Adrenal gland (tissue), 12 donors: ENCODE data around the gene TMEM130. TPM values are rescaled to one million over a fixed set of nuclear protein-coding genes. Genes with fewer than 3 reads are reported as not detected.
A peak's percentile ranks its signal among the peaks of the same experiment; 100 is the strongest.

Experiments used
- DNase-seq, 7 donors: peaks; one replicate each; pipeline ENCODE4 v3.0.0-alpha.2; 2019 to 2020
- H3K27ac ChIP-seq, 5 donors: fragments of 200-600 bp; sonication (generic) in 4 of 5; 1 replicate in 3 of 5; 2 replicates in 2 of 5; pipeline versions ENCODE4 v1.5.1 to v1.8.0; 2016 to 2020; ENCODE audit warnings: mild to moderate bottlenecking in 1 of 5
- H3K27me3 ChIP-seq: fragments of 200-600 bp; 2 replicates; pipeline ENCODE4 v1.8.0; 2021
- H3K36me3 ChIP-seq, 2 donors: fragments of 200-600 bp; replicated peaks in 1 of 2; 1 replicate in 1 of 2; 2 replicates in 1 of 2; pipeline versions ENCODE4 v1.5.1 to v1.8.0; 2018 to 2022
- H3K4me1 ChIP-seq, 2 donors: fragments of 200-600 bp; replicated peaks in 1 of 2; 1 replicate in 1 of 2; 2 replicates in 1 of 2; pipeline versions ENCODE4 v1.5.1 to v1.8.0; 2018 to 2021
- H3K4me3 ChIP-seq, 4 donors: fragments of 200-600 bp; sonication (generic) in 3 of 4; one replicate each; pipeline ENCODE4 v1.5.1; 2016 to 2018
- H3K9me3 ChIP-seq, 3 donors: fragments of 200-600 bp; sonication (generic) in 1 of 3; replicated peaks in 1 of 3; 1 replicate in 2 of 3; 2 replicates in 1 of 3; pipeline versions ENCODE4 v1.5.1 to v1.8.0; 2016 to 2021
- CTCF ChIP-seq, 6 experiments: fragments of 450-650 bp in 4 of 6; fragments of 200-600 bp in 2 of 6; sonication (generic) in 1 of 6; IDR thresholded peaks; 1 replicate in 5 of 6; 2 replicates in 1 of 6; pipeline versions ENCODE4 v1.5.1 to v1.8.0; 2016 to 2021; ENCODE audit warnings: antibody characterized with exemption in 6 of 6, mild to moderate bottlenecking in 2 of 6, moderate library complexity in 1 of 6
- POLR2A ChIP-seq, 2 donors: fragments of 450-650 bp; IDR thresholded peaks; one replicate each; pipeline ENCODE4 v1.6.1; 2017; ENCODE audit warnings: antibody characterized with exemption in 2 of 2, mild to moderate bottlenecking in 2 of 2, moderate library complexity in 1 of 2
- WGBS, 4 donors: extraction: QIAGEN DNeasy Blood & Tissue Kit in 2 of 4; methylation state at CpG; one replicate each; pipeline versions ENCODE4 v1.1.5 to v1.1.7; 2013 to 2017; 5-methylcytosine and 5-hydroxymethylcytosine counted together
- intact Hi-C, 2 donors: fragments of 100-400 bp; cut with DNase I; formaldehyde crosslinking; loops; one replicate each; pipeline versions ENCODE4 v1.14.1 to v1.15.0; 2022 to 2023
- polyA plus RNA-seq, 3 donors: library from polyadenylated mRNA; stranded (reverse); fragments of 200-250 nt in 2 of 3; fragments of 350-450 nt in 1 of 3; fragmentation: Illumina TruSeq in 1 of 3; extraction: RNeasy Lipid Tissue Mini Kit (QIAGEN cat#74804) in 1 of 3; gene quantifications; one replicate each; pipeline ENCODE4 v1.2.3, GENCODE V29; 2013 to 2014
- total RNA-seq, 9 donors: library from RNA; depleted of rRNA in 4 of 9; stranded (reverse); fragments of >200 nt in 4 of 9; fragments of 120-200 nt in 1 of 9; fragmentation: NEBNext Ultra II Directional in 1 of 9; extraction: Animal tissue kit (Norgen Biotek cat#: 25700) in 1 of 9; gene quantifications; one replicate each; pipeline versions ENCODE4 v1.1.0 to v1.2.4, GENCODE V29; 2013 to 2023
- donor health status: healthy with polysubstance abuse.
- donor health status: Bipolar disorder and iron deficiency.
- donor health status: DM: yes; HTN: yes; CAD: no.
- donor health status: DM: no; HTN: no; CAD: no.
- donor health status: DM: no; HTN: no; CAD: no.
- donor health status: DM: yes; HTN: yes; CAD: no.

Gene TMEM130
- total and polyA plus RNA-seq, 12 donors, result 0.65 to 38.5 (median 12.2) TPM; not detected in 2

- Histone ChIP-seq H3K4me3 (no peak overlapping the region), H3K4me1 (peaks cover 3 to 8% of the 10 kb centered on the region in 2 donors), H3K27me3 (no peaks in the 10 kb centered on the region), H3K27ac (no peak overlapping the region), H3K9me3 (no peaks in the 10 kb centered on the region), H3K36me3 (no peaks in the 10 kb centered on the region)
- TF ChIP-seq CTCF (IDR thresholded peaks at IDR 0.05), result no peak
- intact Hi-C loops, result loop anchor here in 1 of 2 donors (2.0 kb wide), 1 partner anchor 407 kb away; no protein-coding TSS in a partner anchor
- 78 to 87% (median 83%) methylated on average over 9 to 11 of the region's 11 CpGs for WGBS, 4 donors
- DNase-seq, result no peak
Observed at GRCh38 chr7:98840096-98840495, 29.7 kb downstream of the TMEM130 start.

GRCh38 chr7:98837630-98837972 is 32.2 kb downstream of the TMEM130 start:
- TF ChIP-seq POLR2A (IDR thresholded peaks at IDR 0.05) (no peak), CTCF (IDR thresholded peaks at IDR 0.05) (no peak)
- H3K9me3 ChIP-seq, result no peaks in the 10 kb centered on the region
- intact Hi-C loops, result loop anchor here (5.0 kb wide), 2 partner anchors 80 to 400 kb away; no protein-coding TSS in a partner anchor
- H3K36me3 ChIP-seq, result no peaks in the 10 kb centered on the region
- no peak for DNase-seq
- no peaks in the 10 kb centered on the region for H3K27me3 ChIP-seq
- H3K27ac ChIP-seq, result no peak overlapping the region
- no peak overlapping the region for H3K4me3 ChIP-seq
- H3K4me1 ChIP-seq, result peaks cover 3 to 8% of the 10 kb centered on the region in 2 donors
- 72 to 88% (median 81%) methylated on average over 5 of the region's 5 CpGs for WGBS, 4 donors

GRCh38 chr7:98836811-98837629 is 32.8 kb downstream of the TMEM130 start:
- DNase-seq, result peak in 6 of 7 donors; percentile 37 to 64 (median 49)
- Histone ChIP-seq H3K36me3 (no peaks in the 10 kb centered on the region), H3K4me3 (no peak overlapping the region), H3K27me3 (no peaks in the 10 kb centered on the region), H3K9me3 (no peaks in the 10 kb centered on the region), H3K4me1 (peaks cover 3 to 8% of the 10 kb centered on the region in 2 donors), H3K27ac (no peak overlapping the region)
- intact Hi-C loops, result loop anchor here (5.0 kb wide), 2 partner anchors 80 to 400 kb away; no protein-coding TSS in a partner anchor
- TF ChIP-seq CTCF (IDR thresholded peaks at IDR 0.05) (peak; percentile 37 to 62 (median 56)), POLR2A (IDR thresholded peaks at IDR 0.05) (no peak)
- WGBS, 4 donors, result 40 to 56% (median 45%) methylated on average over 8 to 10 of the region's 10 CpGs

- H3K9me3 ChIP-seq, result no peaks in the 10 kb centered on the region
- intact Hi-C loops, result loop anchor here (5.0 kb wide), 2 partner anchors 78 to 398 kb away; no protein-coding TSS in a partner anchor
- TF ChIP-seq POLR2A (IDR thresholded peaks at IDR 0.05) (no peak), CTCF (IDR thresholded peaks at IDR 0.05) (no peak)
- no peak overlapping the region for H3K4me3 ChIP-seq
- no peaks in the 10 kb centered on the region for H3K4me1 ChIP-seq
- H3K36me3 ChIP-seq, result no peaks in the 10 kb centered on the region
- DNase-seq, result no peak
- H3K27ac ChIP-seq, result no peak overlapping the region
- H3K27me3 ChIP-seq, result no peaks in the 10 kb centered on the region
- 71 to 82% (median 73%) methylated on average over 8 of the region's 8 CpGs for WGBS, 4 donors
Observed at GRCh38 chr7:98834949-98835348, 34.9 kb downstream of the TMEM130 start.
